Hematopoietic multipotent progenitor cell treated with erythropoietin and hydrocortisone succinate and interleukin-3 and kit ligand, for 4 days (in vitro differentiated cells): ENCODE results near the gene CLCN3.
"Not testable (repeated sequence)": the region's sequence is repeated elsewhere in the genome, so short reads cannot be mapped to it uniquely, and the experiment has no call there.

Experiments used
- DNase-seq: peaks from one replicate; pipeline ENCODE4 v3.0.0-alpha.2; 2015

CLCN3 gene

DNA sequence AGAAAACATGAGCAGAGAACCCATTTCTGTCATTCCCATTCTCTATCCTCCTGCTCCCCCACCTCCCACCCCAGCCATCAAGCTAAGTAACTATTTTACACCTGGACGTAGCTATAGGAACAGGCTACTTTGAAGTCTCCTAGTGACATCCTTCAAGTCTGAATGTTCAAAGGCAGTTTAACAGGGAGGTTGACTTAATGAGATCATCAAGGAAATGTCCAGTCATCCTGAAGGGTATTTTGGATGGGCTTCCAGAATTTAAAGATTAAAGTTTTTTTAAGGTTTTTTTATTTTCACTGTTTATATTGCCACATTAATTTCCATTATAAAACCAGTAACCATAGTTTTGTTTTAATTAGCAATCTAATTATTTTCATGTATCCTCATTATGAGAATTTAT, 96.3 kb downstream of the CLCN3 start:
- no peak for DNase-seq

DNA sequence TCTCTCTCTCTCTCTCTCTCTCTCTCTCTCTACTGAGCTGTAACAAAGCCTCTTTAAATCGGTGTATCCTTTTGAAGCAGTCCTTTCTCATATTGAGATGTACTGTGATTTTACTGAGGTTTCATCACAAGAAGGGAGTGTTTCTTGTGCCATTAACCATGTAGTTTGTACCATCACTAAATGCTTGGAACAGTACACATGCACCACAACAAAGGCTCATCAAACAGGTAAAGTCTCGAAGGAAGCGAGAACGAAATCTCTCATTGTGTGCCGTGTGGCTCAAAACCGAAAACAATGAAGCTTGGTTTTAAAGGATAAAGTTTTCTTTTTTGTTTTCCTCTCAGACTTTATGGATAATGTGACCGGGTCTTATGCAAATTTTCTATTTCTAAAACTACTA, 100.2 kb downstream of the CLCN3 start:
- DNase-seq: no peak

DNA sequence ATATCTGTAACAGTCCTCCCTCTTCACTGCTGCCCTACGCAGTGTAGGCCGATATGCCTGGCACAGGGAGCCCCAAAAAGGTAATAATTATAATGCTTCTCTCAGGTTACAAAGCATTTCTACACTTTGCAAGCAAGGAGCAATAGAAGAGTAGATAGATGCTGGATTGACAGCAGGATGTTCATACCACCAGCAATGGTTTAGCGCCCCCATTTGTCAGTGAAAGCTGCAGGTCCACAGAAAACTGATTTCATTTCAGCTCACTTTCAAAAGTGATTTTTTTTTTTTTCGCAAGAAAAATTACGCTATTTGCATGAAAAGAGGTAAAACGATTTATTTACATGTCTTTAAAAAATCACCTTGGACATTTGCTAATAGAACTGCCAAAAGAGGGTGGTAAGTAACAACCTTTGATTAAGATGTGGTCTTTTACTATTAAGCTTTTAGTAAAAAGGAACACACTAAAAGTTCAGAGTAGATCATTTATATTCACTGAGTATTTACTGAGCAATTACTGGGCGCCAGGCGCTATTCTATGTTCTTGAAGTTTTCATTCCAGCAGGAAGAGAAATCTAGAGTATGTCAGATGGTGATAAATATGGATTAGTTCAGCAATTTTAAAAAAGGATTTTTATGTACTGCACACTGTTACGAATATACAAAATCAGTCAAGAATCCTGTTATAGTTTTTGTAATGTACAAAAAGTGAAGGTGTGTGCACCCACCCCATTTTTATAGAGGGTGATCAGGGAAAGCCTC, 103.0 kb downstream of the CLCN3 start:
- DNase-seq: peak; percentile 64

DNA sequence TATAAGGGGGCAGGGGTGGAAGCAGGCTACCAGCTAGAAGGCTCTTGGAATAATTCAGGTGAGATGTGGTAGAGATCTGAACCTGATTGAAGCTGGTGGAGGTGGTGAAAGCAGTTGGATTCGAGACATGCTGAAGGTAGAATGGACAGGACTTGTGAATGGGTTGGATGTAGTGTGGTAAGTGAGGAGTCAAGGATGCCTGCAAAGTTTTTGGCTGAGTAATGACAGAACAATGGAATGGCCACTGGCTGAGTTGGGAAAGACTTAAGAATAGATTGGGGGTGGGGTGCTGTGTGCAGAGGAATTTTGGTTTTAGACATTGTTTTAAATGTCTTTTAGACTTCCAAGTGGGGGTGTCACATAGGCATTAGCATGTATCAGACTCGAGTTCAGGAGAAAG, 103.9 kb downstream of the CLCN3 start:
- DNase-seq: no peak

DNA sequence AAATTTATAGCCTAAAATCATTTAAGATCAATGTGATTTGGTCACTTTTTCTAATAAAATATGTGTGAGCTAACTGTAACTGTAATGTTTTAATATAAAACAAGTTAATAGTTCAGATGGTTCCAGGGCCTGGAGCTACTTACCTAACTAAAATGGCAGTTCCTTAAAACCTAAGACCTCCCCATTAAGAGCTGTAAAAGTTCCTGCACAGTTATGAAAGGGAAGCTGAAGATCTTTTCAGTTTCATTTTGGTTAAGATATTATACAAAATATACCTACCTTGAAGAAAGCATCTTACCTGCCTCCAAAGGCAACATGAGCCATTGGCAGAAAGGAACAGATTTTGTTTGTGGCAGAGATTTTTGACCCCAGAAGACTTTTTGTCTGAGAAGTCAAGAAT, 107.2 kb downstream of the CLCN3 start:
- no peak for DNase-seq

DNA sequence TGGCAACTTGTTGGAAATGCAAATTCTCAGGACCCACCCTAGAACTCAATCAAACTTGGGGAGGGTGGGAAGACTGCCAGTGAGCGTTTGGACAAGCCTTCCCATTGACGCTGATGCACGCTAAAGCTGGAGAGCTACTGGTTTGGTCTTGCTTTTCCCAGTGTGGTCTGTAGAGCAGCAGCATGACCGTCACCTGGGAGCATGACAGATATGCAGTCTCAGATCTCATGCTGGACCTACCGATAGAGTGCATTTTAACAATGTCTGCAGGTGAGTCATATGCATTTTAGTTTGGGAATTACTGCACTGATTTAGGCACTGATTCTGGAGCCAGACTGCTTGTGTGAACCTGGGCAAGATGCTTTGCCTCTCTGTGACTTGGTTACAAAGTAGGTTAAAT, 110.2 kb downstream of the CLCN3 start:
- no peak for DNase-seq

DNA sequence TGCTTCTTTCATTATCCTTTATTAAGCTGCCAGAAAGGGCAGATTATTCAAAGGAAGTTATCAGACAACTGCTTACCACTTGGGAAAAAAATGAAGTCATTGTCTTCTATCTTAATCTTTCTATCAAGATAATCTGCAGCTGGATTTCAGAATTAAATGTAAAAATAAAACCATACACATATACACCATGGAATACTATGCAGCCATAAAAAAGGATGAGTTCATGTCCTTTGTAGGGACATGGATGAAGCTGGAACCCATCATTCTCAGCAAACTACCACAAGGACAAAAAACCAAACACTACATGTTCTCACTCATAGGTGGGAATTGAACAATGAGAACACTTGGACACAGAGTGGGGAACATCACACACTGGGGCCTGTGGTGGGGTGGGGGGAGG, 118.2 kb downstream of the CLCN3 start:
- DNase-seq: not testable (repeated sequence)

DNA sequence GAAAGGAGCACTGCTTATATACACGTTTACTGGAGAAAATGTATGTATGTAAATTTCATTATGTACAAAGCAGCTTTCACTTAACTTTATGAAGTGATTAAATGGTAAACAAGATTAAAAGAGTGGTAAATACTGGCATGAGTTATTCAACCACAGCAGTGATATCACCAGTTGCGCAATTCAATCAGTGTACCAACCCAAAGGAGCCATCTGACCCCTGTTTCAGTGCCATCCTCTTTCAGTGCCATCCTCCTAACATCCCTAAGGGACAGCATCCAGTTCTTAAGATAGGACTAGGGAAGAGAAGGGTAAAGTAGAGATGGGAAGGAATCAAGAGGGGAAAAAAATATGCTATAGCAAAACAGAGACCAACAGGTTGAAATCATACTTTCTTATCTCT, 121.2 kb downstream of the CLCN3 start:
- peak; percentile 25 for DNase-seq

DNA sequence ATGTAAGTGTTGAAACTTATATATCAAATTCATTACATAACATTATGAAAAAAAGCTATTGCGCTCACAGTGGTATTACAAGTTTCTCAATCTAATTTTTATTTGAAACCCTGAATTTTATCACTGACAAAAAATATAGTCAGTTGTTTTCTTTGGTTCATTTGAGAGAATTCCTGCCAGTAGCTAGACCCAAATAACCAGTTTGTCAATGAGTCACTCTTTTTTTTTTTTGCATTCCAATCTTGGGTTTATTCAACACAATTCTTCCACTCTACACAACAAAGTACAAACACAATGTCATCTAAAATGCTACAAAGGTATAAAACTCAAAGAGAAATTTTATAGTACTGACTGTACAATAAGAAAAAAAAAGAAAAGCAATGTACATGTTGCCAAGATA, 124.2 kb downstream of the CLCN3 start:
- no peak for DNase-seq

DNA sequence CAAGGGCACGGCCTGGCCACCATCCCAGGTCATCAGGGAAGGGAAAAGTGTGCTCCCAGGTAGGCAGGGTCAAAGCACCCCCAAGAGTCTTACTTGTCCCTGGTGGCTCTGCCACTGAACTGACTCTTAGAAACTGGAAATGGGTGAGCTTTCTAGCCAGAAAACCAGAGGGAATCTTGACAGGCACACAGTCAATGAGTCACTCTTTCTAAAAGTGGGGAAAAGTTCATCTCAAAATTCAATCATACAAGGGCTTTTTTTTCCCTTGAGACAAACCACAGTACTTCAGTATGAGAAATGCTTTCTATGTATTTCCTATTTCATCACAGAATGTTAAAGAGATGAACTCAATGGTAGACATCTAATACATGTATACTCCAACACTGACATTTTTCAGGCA, 124.9 kb downstream of the CLCN3 start:
- DNase-seq: no peak

DNA sequence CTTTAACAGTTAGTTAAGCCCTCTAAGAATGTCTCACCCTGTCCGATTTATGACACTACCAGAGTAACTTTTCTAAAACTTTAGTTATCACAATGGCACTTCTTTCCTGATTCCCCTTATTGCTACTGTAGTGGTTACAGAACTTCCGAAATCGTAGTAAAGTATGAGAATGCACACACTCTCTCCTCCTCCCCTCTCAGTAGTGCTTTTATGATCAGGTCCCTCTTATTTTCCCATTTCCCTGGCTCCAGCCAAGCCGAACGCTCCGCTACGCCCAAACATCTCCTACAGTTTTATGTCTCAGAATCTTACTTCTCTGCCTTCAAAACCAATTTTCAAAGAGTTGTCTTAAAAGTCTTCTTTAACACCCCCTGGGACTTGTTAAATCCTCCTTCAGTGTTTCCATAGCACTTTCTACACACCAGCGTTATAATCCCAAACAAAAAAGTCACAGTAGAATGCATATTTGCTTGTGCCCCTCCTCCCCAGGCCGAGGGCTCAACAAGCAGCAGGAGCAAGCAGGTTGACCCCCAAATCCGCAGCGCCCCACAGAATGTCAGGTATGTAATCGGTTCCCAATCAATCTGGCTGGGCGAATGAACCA, 136.7 kb downstream of the CLCN3 start:
- DNase-seq: peak; percentile 22

DNA sequence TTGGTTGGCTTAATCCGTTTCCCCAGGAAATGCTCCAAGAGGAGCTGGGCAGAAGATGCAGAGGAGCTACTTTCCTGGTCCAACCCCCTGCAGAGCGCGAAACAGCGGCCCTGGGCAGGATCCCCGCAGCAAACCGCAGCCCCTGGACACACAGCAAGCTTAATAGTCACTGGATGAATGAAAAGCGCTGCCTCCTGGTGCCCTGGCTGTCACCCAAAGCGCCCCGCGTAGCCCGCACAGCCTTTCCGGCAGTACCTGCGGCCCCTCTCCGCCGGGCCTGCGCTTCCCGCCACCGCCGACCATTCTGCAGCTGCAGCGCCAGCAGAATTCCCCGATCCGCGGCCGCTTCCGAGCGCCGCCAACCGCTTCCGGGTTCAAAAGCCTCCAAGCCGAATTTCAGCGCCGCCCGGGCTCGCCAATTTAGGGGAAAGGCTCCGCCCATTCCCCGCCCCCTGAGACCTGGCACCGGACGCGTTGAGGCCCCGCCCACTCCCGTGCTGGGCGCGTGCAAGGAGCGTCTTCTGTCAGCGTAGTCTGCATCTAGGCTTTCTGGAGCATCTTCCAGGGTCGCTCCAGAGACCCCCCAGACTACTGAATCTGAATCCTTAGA, 137.3 kb downstream of the CLCN3 start, which contains the start of gene HPF1:
HPF1 (minus strand) TSS at position 370 of the 610 bp plus-strand sequence; CDS start at position 303, 67 bp downstream.
- DNase-seq: peak; percentile 98

DNA sequence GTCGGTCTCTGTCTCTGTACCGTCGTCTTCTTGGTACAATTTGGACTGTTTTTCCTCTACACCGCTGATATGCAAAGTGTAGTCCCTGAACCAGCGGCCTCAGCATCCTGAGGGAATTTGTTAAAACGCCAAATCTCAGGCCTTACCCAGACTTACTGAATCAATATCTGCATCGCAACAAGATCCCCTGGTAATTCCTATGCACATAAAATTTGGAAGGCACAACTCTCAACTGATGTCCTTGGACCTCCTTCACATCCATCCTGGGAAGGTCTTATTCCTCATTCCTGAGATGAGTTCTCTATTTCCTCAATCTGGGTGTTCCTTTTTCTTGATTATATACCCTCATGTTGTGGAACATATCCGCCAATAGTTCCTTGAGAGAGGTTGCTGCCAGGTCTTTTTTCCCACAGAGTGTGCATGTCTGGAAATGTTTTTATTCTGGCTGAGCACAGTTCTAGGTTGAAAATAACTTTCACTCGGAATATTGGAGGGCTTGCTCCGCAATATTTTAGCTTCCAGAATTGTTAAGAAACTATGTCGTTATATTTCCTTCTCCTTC, 138.1 kb downstream of the CLCN3 start:
- no peak for DNase-seq

DNA sequence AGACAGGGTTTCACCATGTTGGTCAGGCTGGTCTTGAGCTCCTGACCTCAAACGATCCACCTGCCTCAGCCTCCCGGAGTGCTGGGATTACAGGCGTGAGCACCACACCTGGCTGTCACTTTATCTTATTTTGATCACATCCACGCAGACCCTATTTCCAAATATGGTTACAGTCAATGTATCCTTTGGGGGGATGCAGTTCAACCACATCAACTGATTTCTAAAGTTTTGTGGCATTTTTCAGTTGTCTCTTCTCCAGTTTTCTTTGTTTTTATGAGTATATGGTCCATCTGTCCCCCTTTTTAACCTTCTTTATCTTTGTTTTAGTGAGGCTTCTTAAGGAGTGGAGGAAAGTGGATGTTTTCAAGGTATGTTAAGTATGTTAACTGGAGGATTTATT, 141.5 kb downstream of the CLCN3 start:
- DNase-seq: no peak

DNA sequence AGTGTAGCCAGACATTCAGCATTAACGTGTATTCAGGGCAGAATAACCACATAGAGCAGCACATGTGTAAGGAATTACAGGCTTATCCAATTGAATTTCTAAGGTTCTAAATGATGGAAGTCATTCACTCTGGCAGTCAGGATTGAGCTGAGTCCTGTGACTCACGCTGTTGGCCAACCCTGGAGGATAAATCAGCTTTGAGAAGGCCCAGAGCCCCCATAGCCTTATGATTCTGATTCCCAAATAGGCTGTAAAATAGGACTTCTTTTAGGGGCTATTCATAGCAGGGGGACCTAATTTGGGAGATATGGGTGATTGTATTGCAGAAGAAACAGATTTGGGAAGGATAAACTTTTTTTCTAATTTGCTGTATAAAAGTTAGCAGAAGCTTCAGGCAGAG, 145.5 kb downstream of the CLCN3 start:
- no peak for DNase-seq

DNA sequence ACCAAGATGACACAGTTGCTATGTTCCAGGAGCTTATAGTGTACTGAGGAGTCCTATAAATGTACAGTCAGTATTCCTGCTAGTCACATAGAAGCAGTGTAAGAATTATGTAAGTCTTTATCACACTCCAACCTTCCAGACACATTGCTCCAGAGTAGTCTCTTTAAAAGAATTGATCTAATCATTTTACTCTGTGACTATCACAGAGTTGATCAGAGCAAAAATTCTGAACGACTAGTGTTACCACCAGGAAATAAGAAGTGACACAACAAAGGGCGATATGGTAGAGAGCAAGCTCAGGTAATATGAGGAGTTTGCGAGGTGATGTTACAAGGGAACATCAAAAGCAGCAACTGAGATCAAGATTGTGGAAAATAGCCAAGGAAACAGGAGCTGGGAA, 146.4 kb downstream of the CLCN3 start:
- DNase-seq: no peak

DNA sequence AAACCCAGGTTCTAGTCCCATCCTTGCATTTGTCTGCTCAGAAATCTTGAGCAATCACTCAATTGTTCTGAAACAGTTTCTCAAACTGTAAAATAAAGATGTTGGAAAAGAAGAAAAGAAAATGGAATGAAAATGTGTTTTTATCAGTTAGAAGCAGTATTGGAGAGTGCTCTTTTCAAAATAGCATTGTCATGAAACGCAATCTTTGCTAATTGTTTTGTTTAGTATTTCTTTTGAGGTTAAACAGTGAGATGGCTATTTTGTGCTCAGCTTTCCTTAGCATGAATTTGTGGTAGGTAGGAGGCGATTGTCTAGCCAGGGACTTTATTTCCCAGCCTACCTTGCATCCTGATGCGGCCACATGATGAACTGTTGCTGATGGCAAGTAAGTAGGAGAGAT, 148.0 kb downstream of the CLCN3 start:
- no peak for DNase-seq

DNA sequence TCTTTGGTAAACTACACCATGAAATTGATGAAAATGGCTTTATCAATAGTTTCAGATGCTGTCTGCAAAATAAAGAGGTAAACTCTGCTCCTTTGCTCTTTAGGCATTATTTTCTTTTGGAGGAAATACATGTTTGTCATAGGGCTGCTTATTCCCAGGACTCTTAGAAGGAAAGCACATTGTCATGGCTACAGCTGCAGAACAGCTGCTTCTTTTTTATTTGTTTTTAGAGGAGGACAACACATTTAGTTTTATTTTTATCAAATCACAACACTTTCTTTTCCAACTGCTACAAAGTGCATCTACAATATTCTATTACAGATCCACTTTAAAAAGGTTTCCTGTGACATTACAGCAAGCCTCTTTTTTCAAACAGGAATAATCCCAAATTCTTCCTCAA, 150.0 kb downstream of the CLCN3 start:
- no peak for DNase-seq

DNA sequence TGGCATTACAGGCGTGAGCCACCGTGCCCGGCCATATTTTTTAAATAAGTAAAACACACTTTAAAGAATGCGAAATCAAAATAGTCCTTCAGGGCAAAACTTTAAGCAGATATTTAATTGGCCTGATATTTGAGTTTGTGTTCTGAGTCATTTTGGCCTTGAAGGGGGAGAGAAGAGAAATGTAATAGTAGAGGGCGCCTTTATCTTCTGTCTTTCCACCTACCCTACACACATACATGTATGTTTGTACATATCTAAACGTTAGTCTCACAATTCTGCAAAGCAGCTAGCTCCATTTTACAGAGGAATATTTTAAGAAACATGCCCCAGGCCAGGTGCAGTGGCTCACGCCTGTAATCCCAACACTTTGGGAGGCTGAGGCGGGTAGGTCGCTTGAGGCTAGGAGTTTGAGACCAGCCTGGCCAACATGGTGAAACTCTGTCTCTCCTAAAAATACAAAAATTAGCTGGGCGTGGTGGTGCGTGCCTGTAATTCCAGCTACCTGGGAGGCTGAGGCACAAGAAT, 151.2 kb downstream of the CLCN3 start:
- DNase-seq: not testable (repeated sequence)
